HCT116 (cell line): Measurements from ENCODE around the gene SLC13A4. TPM values are rescaled to one million over a fixed set of nuclear protein-coding genes. Genes with fewer than 3 reads are reported as not detected.

ENCODE experiments used
- ATAC-seq: fragments of 200-7000 bp; cut with Tn5 transposase; 2 replicates; pipeline ENCODE4 v1.9.1; 2020; ENCODE audit warnings: mild to moderate bottlenecking, moderate library complexity
- BruUV-seq: library from RNA; stranded (reverse); fragments of 400-500 nt; replicated peaks from 2 replicates; lab custom pipeline; 2021; lab: Mats Ljungman, UMichigan
- CTCF ChIA-PET: fragments of 300-600 bp; sonication (Branson Sonifier 250); formaldehyde crosslinking; loops from one replicate; lab custom pipeline; 2021; ENCODE audit warnings: antibody characterized with exemption; lab: Charles Lee
- POLR2A ChIA-PET: fragments of 300-600, 350-600 bp; sonication (Branson Sonifier 250); formaldehyde crosslinking; loops from one replicate; lab custom pipeline; 2021; ENCODE audit warnings: antibody characterized with exemption; lab: Charles Lee
- RAD21 ChIA-PET, 2 experiments: fragments of 300-600 bp; sonication (Branson Sonifier 250); formaldehyde crosslinking; loops; one replicate each; lab custom pipeline; 2023; ENCODE audit warnings: low total read pairs in 2 of 2; ENCODE audit not compliant: uncharacterized antibody in 2 of 2, unreplicated experiment in 2 of 2, low non-redundant PET in 1 of 2; lab: Charles Lee
- DNase-seq: peaks from one replicate; pipeline ENCODE4 v3.0.0-alpha.2; 2010; ENCODE audit warnings: low read depth, low spot score
- H2AFZ ChIP-seq: fragments of 200-600 bp; shearing (Covaris generic), sonication (generic); 2 replicates; pipeline ENCODE4 v1.6.1; 2017; ENCODE audit warnings: low read depth, mixed run types, mixed read lengths, antibody characterized with exemption, low read length; ENCODE audit not compliant: poor library complexity, severe bottlenecking
- H3K27ac ChIP-seq: 2 replicates; pipeline ENCODE4 v1.5.1; 2012; ENCODE audit warnings: low read depth, low read length
- H3K27me3 ChIP-seq: fragments of 200-600 bp; sonication (generic); 2 replicates; pipeline ENCODE4 v1.6.1; 2016; ENCODE audit warnings: mixed run types, low read length, mixed read lengths; ENCODE audit not compliant: insufficient read depth
- H3K36me3 ChIP-seq, 2 experiments: fragments of 200-500 bp in 1 of 2; fragments of 200-600 bp in 1 of 2; sonication (Bioruptor generic) in 1 of 2; sonication (generic) in 1 of 2; 2 replicates each; pipeline versions ENCODE4 v1.5.1 to v1.6.1; 2014 to 2016; ENCODE audit warnings: low read length in 2 of 2, inconsistent platforms in 1 of 2, mixed read lengths in 1 of 2, mixed run types in 1 of 2; ENCODE audit not compliant: insufficient read depth in 2 of 2, control insufficient read depth in 1 of 2
- H3K4me1 ChIP-seq, 2 experiments: fragments of 200-600 bp in 1 of 2; sonication (generic) in 1 of 2; 2 replicates each; pipeline versions ENCODE4 v1.5.1 to v1.6.1; 2012 to 2017; ENCODE audit warnings: low read length in 2 of 2, inconsistent platforms in 1 of 2, mild to moderate bottlenecking in 1 of 2, mixed read lengths in 1 of 2, mixed run types in 1 of 2, moderate library complexity in 1 of 2; ENCODE audit not compliant: insufficient read depth in 2 of 2, control insufficient read depth in 1 of 2
- H3K4me2 ChIP-seq: fragments of 200-600 bp; sonication (generic); 2 replicates; pipeline ENCODE4 v1.6.1; 2017; ENCODE audit warnings: mixed run types, low read length, mixed read lengths
- H3K4me3 ChIP-seq, 2 experiments: fragments of 200-600 bp in 1 of 2; sonication (generic) in 1 of 2; replicated peaks in 1 of 2; 2 replicates each; pipeline ENCODE4 v1.5.1; 2011 to 2016; ENCODE audit warnings: low read length in 2 of 2, control low read depth in 1 of 2, low read depth in 1 of 2, mild to moderate bottlenecking in 1 of 2, mixed read lengths in 1 of 2, mixed run types in 1 of 2
- H3K79me2 ChIP-seq: fragments of 200-600 bp; sonication (generic); 2 replicates; pipeline ENCODE4 v1.6.1; 2017; ENCODE audit warnings: mild to moderate bottlenecking, mixed run types, low read length, moderate library complexity, mixed read lengths; ENCODE audit not compliant: insufficient read depth
- H3K9ac ChIP-seq: fragments of 200-600 bp; sonication (generic); 2 replicates; pipeline ENCODE4 v1.6.1; 2016; ENCODE audit warnings: low read length, mixed read lengths
- H3K9me2 ChIP-seq: fragments of 200-600 bp; sonication (generic), shearing (Covaris generic); 2 replicates; pipeline ENCODE4 v1.6.1; 2017; ENCODE audit warnings: mixed run types, mild to moderate bottlenecking, moderate library complexity; ENCODE audit not compliant: insufficient read depth
- H3K9me3 ChIP-seq, 2 experiments: fragments of 200-500 bp in 1 of 2; fragments of 200-600 bp in 1 of 2; sonication (Bioruptor generic) in 1 of 2; sonication (generic) in 1 of 2; 2 replicates each; pipeline ENCODE4 v1.6.1; 2014 to 2017; ENCODE audit warnings: low read length in 2 of 2, mixed read lengths in 2 of 2, inconsistent platforms in 1 of 2, low read depth in 1 of 2, mild to moderate bottlenecking in 1 of 2, mixed run types in 1 of 2, moderate library complexity in 1 of 2; ENCODE audit not compliant: control insufficient read depth in 1 of 2, insufficient read depth in 1 of 2
- H4K20me1 ChIP-seq: fragments of 200-600 bp; sonication (generic), shearing (Covaris generic); 2 replicates; pipeline ENCODE4 v1.6.1; 2017; ENCODE audit warnings: mixed run types, mild to moderate bottlenecking, moderate library complexity; ENCODE audit not compliant: insufficient read depth
- EZH2phosphoT487 ChIP-seq: fragments of 200-600 bp; IDR thresholded peaks from 2 replicates; pipeline ENCODE4 v1.6.1; 2018; ENCODE audit warnings: antibody characterized with exemption, borderline replicate concordance
- FOSL1 ChIP-seq: IDR thresholded peaks from 2 replicates; pipeline ENCODE4 v1.6.1; 2012; ENCODE audit warnings: low read depth
- JUND ChIP-seq: IDR thresholded peaks from 2 replicates; pipeline ENCODE4 v1.6.1; 2012
- POLR2AphosphoS5 ChIP-seq: IDR thresholded peaks from 2 replicates; pipeline ENCODE4 v1.6.1; 2011; ENCODE audit warnings: mild to moderate bottlenecking, low read depth, low read length, moderate library complexity
- SIN3A ChIP-seq: IDR thresholded peaks from 2 replicates; pipeline ENCODE4 v1.6.1; 2012; ENCODE audit warnings: low read depth
- YY1 ChIP-seq: IDR thresholded peaks from 2 replicates; pipeline ENCODE4 v1.6.1; 2011; ENCODE audit warnings: low read length, low read depth, moderate library complexity, mild to moderate bottlenecking; ENCODE audit not compliant: insufficient replicate concordance; ENCODE audit errors: extremely low read depth
- intact Hi-C: fragments of 100-400 bp; cut with micrococcal nuclease; formaldehyde crosslinking; loops from 2 replicates; pipeline ENCODE4 v1.10.0; 2022
- total RNA-seq: library from RNA; stranded (reverse); gene quantifications from one replicate; pipeline ENCODE4 v1.2.1, GENCODE V29; 2021; ENCODE audit not compliant: unreplicated experiment
- TF ChIP-seq, protein P1 (sequence below): IDR thresholded peaks from 2 replicates; pipeline ENCODE4 v1.6.1; 2012; ENCODE audit warnings: low read depth
- TF ChIP-seq, protein P2 (sequence below): IDR thresholded peaks from 2 replicates; pipeline ENCODE4 v1.6.1; 2012

Gene SLC13A4
- total RNA-seq, 1 experiment from 2014 or later: 0.30 TPM

GRCh38 chr7:135729230-135729629, 1.2 kb upstream of the SLC13A4 start:
- no peaks in the 10 kb centered on the region for H3K36me3 ChIP-seq
- H3K4me2 ChIP-seq: no peak overlapping the region
- BruUV-seq: no TSS peak
- no peaks in the 10 kb centered on the region for H3K9me2 ChIP-seq
- DNase-seq: no peak
- ChIA-PET CTCF (no interaction called here), POLR2A (no interaction called here), RAD21 (no interaction called here)
- no peak for TF ChIP-seq POLR2AphosphoS5
- no peak for TF ChIP-seq JUND
- TF ChIP-seq SIN3A: no peak
- no peak for TF ChIP-seq FOSL1
- no peak for TF ChIP-seq YY1
- no peak for TF ChIP-seq EZH2phosphoT487
- TF ChIP-seq, protein P1, sequence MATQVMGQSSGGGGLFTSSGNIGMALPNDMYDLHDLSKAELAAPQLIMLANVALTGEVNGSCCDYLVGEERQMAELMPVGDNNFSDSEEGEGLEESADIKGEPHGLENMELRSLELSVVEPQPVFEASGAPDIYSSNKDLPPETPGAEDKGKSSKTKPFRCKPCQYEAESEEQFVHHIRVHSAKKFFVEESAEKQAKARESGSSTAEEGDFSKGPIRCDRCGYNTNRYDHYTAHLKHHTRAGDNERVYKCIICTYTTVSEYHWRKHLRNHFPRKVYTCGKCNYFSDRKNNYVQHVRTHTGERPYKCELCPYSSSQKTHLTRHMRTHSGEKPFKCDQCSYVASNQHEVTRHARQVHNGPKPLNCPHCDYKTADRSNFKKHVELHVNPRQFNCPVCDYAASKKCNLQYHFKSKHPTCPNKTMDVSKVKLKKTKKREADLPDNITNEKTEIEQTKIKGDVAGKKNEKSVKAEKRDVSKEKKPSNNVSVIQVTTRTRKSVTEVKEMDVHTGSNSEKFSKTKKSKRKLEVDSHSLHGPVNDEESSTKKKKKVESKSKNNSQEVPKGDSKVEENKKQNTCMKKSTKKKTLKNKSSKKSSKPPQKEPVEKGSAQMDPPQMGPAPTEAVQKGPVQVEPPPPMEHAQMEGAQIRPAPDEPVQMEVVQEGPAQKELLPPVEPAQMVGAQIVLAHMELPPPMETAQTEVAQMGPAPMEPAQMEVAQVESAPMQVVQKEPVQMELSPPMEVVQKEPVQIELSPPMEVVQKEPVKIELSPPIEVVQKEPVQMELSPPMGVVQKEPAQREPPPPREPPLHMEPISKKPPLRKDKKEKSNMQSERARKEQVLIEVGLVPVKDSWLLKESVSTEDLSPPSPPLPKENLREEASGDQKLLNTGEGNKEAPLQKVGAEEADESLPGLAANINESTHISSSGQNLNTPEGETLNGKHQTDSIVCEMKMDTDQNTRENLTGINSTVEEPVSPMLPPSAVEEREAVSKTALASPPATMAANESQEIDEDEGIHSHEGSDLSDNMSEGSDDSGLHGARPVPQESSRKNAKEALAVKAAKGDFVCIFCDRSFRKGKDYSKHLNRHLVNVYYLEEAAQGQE: no peak
- TF ChIP-seq, protein P2, sequence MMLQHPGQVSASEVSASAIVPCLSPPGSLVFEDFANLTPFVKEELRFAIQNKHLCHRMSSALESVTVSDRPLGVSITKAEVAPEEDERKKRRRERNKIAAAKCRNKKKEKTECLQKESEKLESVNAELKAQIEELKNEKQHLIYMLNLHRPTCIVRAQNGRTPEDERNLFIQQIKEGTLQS: no peak
- no peaks in the 10 kb centered on the region for H4K20me1 ChIP-seq
- intact Hi-C loops: no loop called here
- no peak overlapping the region for H2AFZ ChIP-seq
- H3K4me3 ChIP-seq: no peak overlapping the region
- no peak overlapping the region for H3K9ac ChIP-seq
- ATAC-seq: no peak
- H3K27me3 ChIP-seq: no peaks in the 10 kb centered on the region
- no peaks in the 10 kb centered on the region for H3K79me2 ChIP-seq
- H3K9me3 ChIP-seq: no peaks in the 10 kb centered on the region
- H3K4me1 ChIP-seq: peaks cover 0 to 8% of the 10 kb centered on the region in 2 experiments; a peak in 1 of 4 replicates
- no peak overlapping the region for H3K27ac ChIP-seq
